Endodermal cell (in vitro differentiated cells): ENCODE measurements around the gene KDM2A. TPM values are rescaled to one million over a fixed set of nuclear protein-coding genes. Genes with fewer than 3 reads are reported as not detected.

Experiments used
- DNase-seq: peaks from one replicate; pipeline ENCODE4 v3.0.0-alpha.2; 2017
- H3K27ac ChIP-seq: 2 replicates; pipeline ENCODE4 v1.5.1; 2013; ENCODE audit warnings: mild to moderate bottlenecking, low read depth, low read length, moderate library complexity
- H3K27me3 ChIP-seq: 2 replicates; pipeline ENCODE4 v1.6.1; 2013; ENCODE audit warnings: mild to moderate bottlenecking, low read length, moderate library complexity; ENCODE audit not compliant: insufficient read depth, control insufficient read depth, poor library complexity, severe bottlenecking
- H3K36me3 ChIP-seq: 2 replicates; pipeline ENCODE4 v1.7.0; 2013; ENCODE audit warnings: mild to moderate bottlenecking, low read length, moderate library complexity; ENCODE audit not compliant: control insufficient read depth, insufficient read depth
- H3K4me1 ChIP-seq: one replicate; pipeline ENCODE4 v1.7.0; 2013; ENCODE audit warnings: low read length; ENCODE audit not compliant: control insufficient read depth, insufficient read depth
- H3K4me3 ChIP-seq: 2 replicates; pipeline ENCODE4 v1.5.1; 2013; ENCODE audit warnings: mild to moderate bottlenecking, low read length, moderate library complexity
- H3K9ac ChIP-seq: 2 replicates; pipeline ENCODE4 v1.6.1; 2013; ENCODE audit warnings: mild to moderate bottlenecking, low read length, moderate library complexity; ENCODE audit not compliant: poor library complexity, severe bottlenecking; ENCODE audit errors: extremely low read depth
- H3K9me3 ChIP-seq: 2 replicates; pipeline ENCODE4 v1.6.1; 2013; ENCODE audit warnings: mild to moderate bottlenecking, low read length, moderate library complexity; ENCODE audit not compliant: control insufficient read depth
- H3K27ac Mint-ChIP-seq: 2 replicates; pipeline ENCODE4 v1.8.0; 2020; ENCODE audit warnings: mixed read lengths
- H3K27me3 Mint-ChIP-seq: 2 replicates; pipeline ENCODE4 v1.8.0; 2021; ENCODE audit warnings: mild to moderate bottlenecking, mixed read lengths; ENCODE audit not compliant: insufficient read depth
- H3K36me3 Mint-ChIP-seq: 2 replicates; pipeline ENCODE4 v1.8.0; 2020; ENCODE audit warnings: low read depth, mixed read lengths
- H3K4me1 Mint-ChIP-seq: 2 replicates; pipeline ENCODE4 v1.8.0; 2020; ENCODE audit warnings: mixed read lengths
- H3K4me3 Mint-ChIP-seq: 2 replicates; pipeline ENCODE4 v1.8.0; 2020; ENCODE audit warnings: mild to moderate bottlenecking, moderate library complexity, mixed read lengths
- H3K9me3 Mint-ChIP-seq: 2 replicates; pipeline ENCODE4 v1.8.0; 2020; ENCODE audit warnings: mild to moderate bottlenecking, mixed read lengths
- CTCF ChIP-seq: fragments of 200-600 bp; sonication (generic); conservative IDR thresholded peaks from 2 replicates; pipeline ENCODE4 v1.5.0; 2021; ENCODE audit warnings: antibody characterized with exemption, mild to moderate bottlenecking
- WGBS, 2 experiments: methylation state at CpG; one replicate each; pipeline versions ENCODE4 v1.1.5 to v1.1.7; 2013; ENCODE audit warnings: missing lambda C conversion rate in 2 of 2, mixed read lengths in 1 of 2; ENCODE audit not compliant: insufficient coverage in 1 of 2, insufficient read length in 1 of 2; 5-methylcytosine and 5-hydroxymethylcytosine counted together
- total RNA-seq, 2 donors: library from RNA; stranded (reverse); fragmentation: NEBNext Ultra II Directional in 1 of 2; extraction: Animal tissue kit (Norgen Biotek cat#: 25700) in 1 of 2; gene quantifications; 2 replicates in 1 of 2; 3 replicates in 1 of 2; pipeline ENCODE4 v1.2.1, GENCODE V29; 2021

KDM2A gene
- total RNA-seq, 2 donors from 2014 or later, result 59.4 to 75.4 TPM

DNA sequence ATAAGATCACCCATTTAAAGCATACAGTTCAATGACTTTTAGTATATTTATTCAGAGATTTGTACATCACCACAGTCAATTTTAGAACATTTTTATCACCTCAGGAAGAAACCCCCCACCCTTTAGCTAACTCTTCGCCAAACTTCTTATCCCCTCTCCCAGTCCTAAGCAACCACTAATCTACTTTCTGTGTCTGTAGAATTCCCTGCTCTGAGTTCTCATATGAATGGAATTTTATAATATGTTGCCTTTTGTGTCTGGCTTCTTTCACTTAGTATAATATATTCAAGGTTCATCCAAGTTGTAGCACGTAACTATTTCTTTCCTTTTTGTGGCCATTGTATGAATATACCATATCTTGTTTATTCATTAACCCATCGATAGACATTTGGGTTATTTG lies 173.6 kb downstream of the KDM2A start:
- peaks cover 60% of the 10 kb centered on the region for H3K36me3 Mint-ChIP-seq
- H3K9ac ChIP-seq, result no peak overlapping the region
- no peak overlapping the region for H3K27ac Mint-ChIP-seq
- WGBS, 2 experiments, result 50% methylated on average over 2 of the region's 3 CpGs; no CpG with 5 or more reads in 1 of the 2 experiments
- no peak overlapping the region for H3K4me3 ChIP-seq
- H3K27me3 Mint-ChIP-seq, result no peaks in the 10 kb centered on the region
- H3K4me1 Mint-ChIP-seq, result peaks cover 4% of the 10 kb centered on the region
- H3K4me3 Mint-ChIP-seq, result no peak overlapping the region
- DNase-seq, result no peak
- no peak overlapping the region for H3K27ac ChIP-seq
- no peak for TF ChIP-seq CTCF
- H3K4me1 ChIP-seq, result no peaks in the 10 kb centered on the region
- peaks cover 61% of the 10 kb centered on the region for H3K36me3 ChIP-seq
- peaks cover 42% of the 10 kb centered on the region for H3K9me3 ChIP-seq
- H3K9me3 Mint-ChIP-seq, result peaks cover 25% of the 10 kb centered on the region
- H3K27me3 ChIP-seq, result no peaks in the 10 kb centered on the region

GRCh38 chr11:67293090-67293489 lies 174.0 kb downstream of the KDM2A start:
- no peaks in the 10 kb centered on the region for H3K27me3 Mint-ChIP-seq

GRCh38 chr11:67295846-67296245 lies 176.8 kb downstream of the KDM2A start:
- Histone ChIP-seq H3K36me3 (peaks cover 70% of the 10 kb centered on the region), H3K27ac (no peak overlapping the region), H3K9ac (no peak overlapping the region), H3K9me3 (peaks cover 42% of the 10 kb centered on the region), H3K4me3 (peak overlapping the region; percentile 45), H3K4me1 (no peaks in the 10 kb centered on the region), H3K27me3 (no peaks in the 10 kb centered on the region)
- no peaks in the 10 kb centered on the region for H3K27me3 Mint-ChIP-seq
- H3K4me1 Mint-ChIP-seq, result no peaks in the 10 kb centered on the region
- peaks cover 81% of the 10 kb centered on the region for H3K36me3 Mint-ChIP-seq
- H3K4me3 Mint-ChIP-seq, result no peak overlapping the region
- no peak for TF ChIP-seq CTCF
- H3K9me3 Mint-ChIP-seq, result peaks cover 25% of the 10 kb centered on the region
- DNase-seq, result no peak
- H3K27ac Mint-ChIP-seq, result no peak overlapping the region
- 95 to 100% methylated on average over 1 of the region's 1 CpG for WGBS, 2 experiments

More at GRCh38 chr11:67293090-67293489, 174.0 kb downstream of the KDM2A start:
- H3K4me1 ChIP-seq, result no peaks in the 10 kb centered on the region
- TF ChIP-seq CTCF, result no peak
- peaks cover 64% of the 10 kb centered on the region for H3K36me3 Mint-ChIP-seq
- no peak for DNase-seq
- WGBS, 2 experiments, result 96% methylated on average over 2 of the region's 3 CpGs; no CpG with 5 or more reads in 1 of the 2 experiments
- peaks cover 61% of the 10 kb centered on the region for H3K36me3 ChIP-seq
- no peaks in the 10 kb centered on the region for H3K4me1 Mint-ChIP-seq
- H3K27ac Mint-ChIP-seq, result no peak overlapping the region
- H3K9me3 ChIP-seq, result peaks cover 42% of the 10 kb centered on the region
- no peak overlapping the region for H3K27ac ChIP-seq
- no peak overlapping the region for H3K9ac ChIP-seq
- no peaks in the 10 kb centered on the region for H3K27me3 ChIP-seq
- peaks cover 25% of the 10 kb centered on the region for H3K9me3 Mint-ChIP-seq
- no peak overlapping the region for H3K4me3 Mint-ChIP-seq
- no peak overlapping the region for H3K4me3 ChIP-seq
